Measurements from ENCODE around the gene SHCBP1. TPM values are rescaled to one million over a fixed set of nuclear protein-coding genes. Genes with fewer than 3 reads are reported as not detected.

The SHCBP1 gene
- polyA plus RNA-seq, 4 donors, result 7.7 to 10.5 (median 8.5) TPM

Other genes starting within 250 kb of the SHCBP1 start
- 100 to 1,000 TPM; 133 to 166 (median 148) TPM for gene VPS35, start 67.8 kb upstream of the SHCBP1 start, polyA plus RNA-seq (ENCODE audit: insufficient read length in 4 of 4)
- 10 to 100 TPM; 16.2 to 36.3 (median 24.2) TPM for gene ORC6, start 68.3 kb upstream of the SHCBP1 start, polyA plus RNA-seq (ENCODE audit: insufficient read length in 4 of 4)
- 1 to 10 TPM in 2 of 4 donors, under 1 TPM in 2; 0.59 to 1.1 (median 1.0) TPM for gene MYLK3, start 127.0 kb upstream of the SHCBP1 start, polyA plus RNA-seq (ENCODE audit: insufficient read length in 4 of 4)
- gene C16orf87, start 209.8 kb upstream of the SHCBP1 start, polyA plus RNA-seq (ENCODE audit: insufficient read length in 4 of 4), result 10 to 100 TPM; 27.5 to 32.4 (median 30.0) TPM